Endodermal cell (in vitro differentiated cells): ENCODE data around the gene LARGE1. TPM values are rescaled to one million over a fixed set of nuclear protein-coding genes. Genes with fewer than 3 reads are reported as not detected.

Experiments
- DNase-seq: peaks from one replicate; pipeline ENCODE4 v3.0.0-alpha.2; 2017
- H3K27ac ChIP-seq: 2 replicates; pipeline ENCODE4 v1.5.1; 2013; ENCODE audit warnings: mild to moderate bottlenecking, low read depth, low read length, moderate library complexity
- H3K27me3 ChIP-seq: 2 replicates; pipeline ENCODE4 v1.6.1; 2013; ENCODE audit warnings: mild to moderate bottlenecking, low read length, moderate library complexity; ENCODE audit not compliant: insufficient read depth, control insufficient read depth, poor library complexity, severe bottlenecking
- H3K36me3 ChIP-seq: 2 replicates; pipeline ENCODE4 v1.7.0; 2013; ENCODE audit warnings: mild to moderate bottlenecking, low read length, moderate library complexity; ENCODE audit not compliant: control insufficient read depth, insufficient read depth
- H3K4me1 ChIP-seq: one replicate; pipeline ENCODE4 v1.7.0; 2013; ENCODE audit warnings: low read length; ENCODE audit not compliant: control insufficient read depth, insufficient read depth
- H3K4me3 ChIP-seq: 2 replicates; pipeline ENCODE4 v1.5.1; 2013; ENCODE audit warnings: mild to moderate bottlenecking, low read length, moderate library complexity
- H3K9ac ChIP-seq: 2 replicates; pipeline ENCODE4 v1.6.1; 2013; ENCODE audit warnings: mild to moderate bottlenecking, low read length, moderate library complexity; ENCODE audit not compliant: poor library complexity, severe bottlenecking; ENCODE audit errors: extremely low read depth
- H3K9me3 ChIP-seq: 2 replicates; pipeline ENCODE4 v1.6.1; 2013; ENCODE audit warnings: mild to moderate bottlenecking, low read length, moderate library complexity; ENCODE audit not compliant: control insufficient read depth
- H3K27ac Mint-ChIP-seq: 2 replicates; pipeline ENCODE4 v1.8.0; 2020; ENCODE audit warnings: mixed read lengths
- H3K27me3 Mint-ChIP-seq: 2 replicates; pipeline ENCODE4 v1.8.0; 2021; ENCODE audit warnings: mild to moderate bottlenecking, mixed read lengths; ENCODE audit not compliant: insufficient read depth
- H3K36me3 Mint-ChIP-seq: 2 replicates; pipeline ENCODE4 v1.8.0; 2020; ENCODE audit warnings: low read depth, mixed read lengths
- H3K4me1 Mint-ChIP-seq: 2 replicates; pipeline ENCODE4 v1.8.0; 2020; ENCODE audit warnings: mixed read lengths
- H3K4me3 Mint-ChIP-seq: 2 replicates; pipeline ENCODE4 v1.8.0; 2020; ENCODE audit warnings: mild to moderate bottlenecking, moderate library complexity, mixed read lengths
- H3K9me3 Mint-ChIP-seq: 2 replicates; pipeline ENCODE4 v1.8.0; 2020; ENCODE audit warnings: mild to moderate bottlenecking, mixed read lengths
- CTCF ChIP-seq: fragments of 200-600 bp; sonication (generic); conservative IDR thresholded peaks from 2 replicates; pipeline ENCODE4 v1.5.0; 2021; ENCODE audit warnings: antibody characterized with exemption, mild to moderate bottlenecking
- WGBS, 2 experiments: methylation state at CpG; one replicate each; pipeline versions ENCODE4 v1.1.5 to v1.1.7; 2013; ENCODE audit warnings: missing lambda C conversion rate in 2 of 2, mixed read lengths in 1 of 2; ENCODE audit not compliant: insufficient coverage in 1 of 2, insufficient read length in 1 of 2; 5-methylcytosine and 5-hydroxymethylcytosine counted together
- total RNA-seq, 2 donors: library from RNA; stranded (reverse); fragmentation: NEBNext Ultra II Directional in 1 of 2; extraction: Animal tissue kit (Norgen Biotek cat#: 25700) in 1 of 2; gene quantifications; 2 replicates in 1 of 2; 3 replicates in 1 of 2; pipeline ENCODE4 v1.2.1, GENCODE V29; 2021

Gene LARGE1
- total RNA-seq, 2 donors from 2014 or later = 17.5 to 24.3 TPM

- H3K36me3 ChIP-seq = no peaks in the 10 kb centered on the region
- H3K27me3 Mint-ChIP-seq = peaks cover 6% of the 10 kb centered on the region
- WGBS, 2 experiments = 93 to 95% methylated on average over 3 to 6 of the region's 6 CpGs
- no peak overlapping the region for H3K27ac ChIP-seq
- peaks cover 15% of the 10 kb centered on the region for H3K9me3 Mint-ChIP-seq
- no peaks in the 10 kb centered on the region for H3K4me1 ChIP-seq
- H3K4me3 ChIP-seq = no peak overlapping the region
- H3K9ac ChIP-seq = no peak overlapping the region
- TF ChIP-seq CTCF = no peak
- no peaks in the 10 kb centered on the region for H3K4me1 Mint-ChIP-seq
- H3K9me3 ChIP-seq = peaks cover 11% of the 10 kb centered on the region
- no peak overlapping the region for H3K4me3 Mint-ChIP-seq
- H3K27ac Mint-ChIP-seq = no peak overlapping the region
- DNase-seq = no peak
- no peaks in the 10 kb centered on the region for H3K36me3 Mint-ChIP-seq
- H3K27me3 ChIP-seq = no peaks in the 10 kb centered on the region
Observed at GRCh38 chr22:33798401-33798800, 121.9 kb downstream of the LARGE1 start.

- Mint-ChIP-seq H3K27me3 (peaks cover 6% of the 10 kb centered on the region), H3K36me3 (no peaks in the 10 kb centered on the region), H3K4me3 (no peak overlapping the region), H3K9me3 (peaks cover 25% of the 10 kb centered on the region), H3K27ac (no peak overlapping the region), H3K4me1 (no peaks in the 10 kb centered on the region)
- H3K27ac ChIP-seq = no peak overlapping the region
- peak; percentile 68 for TF ChIP-seq CTCF
- no peaks in the 10 kb centered on the region for H3K36me3 ChIP-seq
- H3K4me3 ChIP-seq = no peak overlapping the region
- 89 to 100% methylated on average over 2 to 5 of the region's 5 CpGs for WGBS, 2 experiments
- H3K9me3 ChIP-seq = peaks cover 19% of the 10 kb centered on the region
- no peaks in the 10 kb centered on the region for H3K27me3 ChIP-seq
- no peak overlapping the region for H3K9ac ChIP-seq
- no peak for DNase-seq
- H3K4me1 ChIP-seq = no peaks in the 10 kb centered on the region
Observed at GRCh38 chr22:33796494-33796893, 123.8 kb downstream of the LARGE1 start.

DNA sequence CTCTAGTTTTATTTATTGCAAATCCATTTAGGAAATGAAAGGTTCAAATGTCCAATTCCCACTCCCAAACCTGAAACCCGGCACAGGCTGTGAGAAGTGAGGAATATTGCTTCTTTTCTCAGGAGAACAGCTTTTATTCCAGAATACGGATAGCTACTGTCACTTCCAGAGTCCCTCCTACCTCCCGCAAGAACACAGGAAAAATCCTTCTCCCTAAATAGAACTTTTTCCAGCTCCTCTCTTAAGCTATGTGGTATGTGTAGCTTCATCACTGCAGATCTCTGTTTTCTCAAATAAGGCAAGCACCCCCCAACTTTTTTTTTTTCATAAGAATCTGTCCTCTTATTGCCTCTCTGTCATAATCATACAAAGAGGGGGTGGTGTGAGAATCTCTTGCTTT lies 126.8 kb downstream of the LARGE1 start:
- no peak for TF ChIP-seq CTCF
- no peak overlapping the region for H3K9ac ChIP-seq
- no peaks in the 10 kb centered on the region for H3K4me1 ChIP-seq
- H3K9me3 ChIP-seq = peaks cover 39% of the 10 kb centered on the region
- H3K27me3 ChIP-seq = no peaks in the 10 kb centered on the region
- no peaks in the 10 kb centered on the region for H3K4me1 Mint-ChIP-seq
- peaks cover 4% of the 10 kb centered on the region for H3K27me3 Mint-ChIP-seq
- no peak overlapping the region for H3K4me3 ChIP-seq
- H3K36me3 Mint-ChIP-seq = peaks cover 8% of the 10 kb centered on the region
- no peak overlapping the region for H3K27ac ChIP-seq
- H3K9me3 Mint-ChIP-seq = peaks cover 40% of the 10 kb centered on the region
- WGBS, 2 experiments = 92 to 94% methylated on average over 2 to 3 of the region's 3 CpGs
- no peaks in the 10 kb centered on the region for H3K36me3 ChIP-seq
- H3K27ac Mint-ChIP-seq = no peak overlapping the region
- no peak for DNase-seq
- H3K4me3 Mint-ChIP-seq = no peak overlapping the region
